ENCODE results near the gene SLC17A7.
"Not testable (repeated sequence)": the region's sequence is repeated elsewhere in the genome, so short reads cannot be mapped to it uniquely, and the experiment has no call there.

The SLC17A7 gene

GRCh38 chr19:49445997-49446396 is 4.7 kb upstream of the SLC17A7 start:
- DNase-seq (ENCODE audit: low read depth in 4 of 4, low spot score in 1 of 4): no peak

GRCh38 chr19:49444100-49444700 is 2.9 kb upstream of the SLC17A7 start:
- DNase-seq (ENCODE audit: low read depth in 4 of 4, low spot score in 1 of 4): not testable (repeated sequence)

- DNase-seq (ENCODE audit: low read depth in 4 of 4, low spot score in 1 of 4): peak; percentile 85 to 89 (median 88)
Observed at GRCh38 chr19:49443366-49444099, 2.2 kb upstream of the SLC17A7 start.

- peak in 1 of 4 experiments; percentile 49 for DNase-seq (ENCODE audit: low read depth in 4 of 4, low spot score in 1 of 4)
Observed at GRCh38 chr19:49442771-49443365, 1.5 kb upstream of the SLC17A7 start.

- no peak for DNase-seq (ENCODE audit: low read depth in 4 of 4, low spot score in 1 of 4)
Observed at GRCh38 chr19:49442354-49442753, 1.0 kb upstream of the SLC17A7 start.

- no peak for DNase-seq (ENCODE audit: low read depth in 4 of 4, low spot score in 1 of 4)
Observed at GRCh38 chr19:49441960-49442350, 628 bp upstream of the SLC17A7 start.

- no peak for DNase-seq (ENCODE audit: low read depth in 4 of 4, low spot score in 1 of 4)
Observed at GRCh38 chr19:49440439-49441209, 703 bp downstream of the SLC17A7 start.

- DNase-seq (ENCODE audit: low read depth in 4 of 4, low spot score in 1 of 4): no peak
Observed at GRCh38 chr19:49439836-49440235, 1.5 kb downstream of the SLC17A7 start.

GRCh38 chr19:49438261-49438660 is 3.1 kb downstream of the SLC17A7 start:
- DNase-seq (ENCODE audit: low read depth in 4 of 4, low spot score in 1 of 4): no peak

GRCh38 chr19:49437231-49437630 is 4.1 kb downstream of the SLC17A7 start:
- no peak for DNase-seq (ENCODE audit: low read depth in 4 of 4, low spot score in 1 of 4)

GRCh38 chr19:49436381-49437017 is 4.8 kb downstream of the SLC17A7 start:
- peak in 2 of 4 experiments; percentile 47 to 56 for DNase-seq (ENCODE audit: low read depth in 4 of 4, low spot score in 1 of 4)

GRCh38 chr19:49435670-49436069 is 5.7 kb downstream of the SLC17A7 start:
- no peak for DNase-seq (ENCODE audit: low read depth in 4 of 4, low spot score in 1 of 4)

- no peak for DNase-seq (ENCODE audit: low read depth in 4 of 4, low spot score in 1 of 4)
Observed at GRCh38 chr19:49434907-49435583, 6.3 kb downstream of the SLC17A7 start.

- DNase-seq (ENCODE audit: low read depth in 4 of 4, low spot score in 1 of 4): no peak
Observed at GRCh38 chr19:49433240-49433901, 8.0 kb downstream of the SLC17A7 start.

- no peak for DNase-seq (ENCODE audit: low read depth in 4 of 4, low spot score in 1 of 4)
Observed at GRCh38 chr19:49432141-49433073, 8.9 kb downstream of the SLC17A7 start.

GRCh38 chr19:49431330-49431749 is 10.0 kb downstream of the SLC17A7 start:
- DNase-seq (ENCODE audit: low read depth in 4 of 4, low spot score in 1 of 4): no peak

GRCh38 chr19:49430678-49431329 is 10.5 kb downstream of the SLC17A7 start:
- no peak for DNase-seq (ENCODE audit: low read depth in 4 of 4, low spot score in 1 of 4)

GRCh38 chr19:49430172-49430677 is 11.1 kb downstream of the SLC17A7 start:
- DNase-seq (ENCODE audit: low read depth in 4 of 4, low spot score in 1 of 4): no peak

Data from stimulated activated CD4-positive, alpha-beta T cell treated with anti-CD3 and anti-CD28 coated beads, Interleukin-1b, Interleukin-23, amount 100 ng/mL, for 24 hours (primary cell).